ENCODE measurements around the gene IMPG1.

IMPG1 gene

GRCh38 chr6:75986935-75987334 is 85.5 kb downstream of the IMPG1 start:
- Histone ChIP-seq H2BK15ac (ENCODE audit: low read depth, poor library complexity, severe bottlenecking) (no peak overlapping the region), H3K27ac (ENCODE audit: low read length, poor library complexity, severe bottlenecking) (no peak overlapping the region), H3K14ac (ENCODE audit: low read length in 2 of 2) (no peak overlapping the region), H4K91ac (ENCODE audit: low read length) (no peak overlapping the region), H3K9ac (ENCODE audit: low read length) (no peak overlapping the region), H3K18ac (ENCODE audit: low read depth in 1 of 2, low read length in 2 of 2) (no peak overlapping the region), H4K8ac (ENCODE audit: low read length) (no peak overlapping the region), H2AFZ (ENCODE audit: low read depth, low read length) (no peak overlapping the region), H2BK5ac (ENCODE audit: low read depth, low read length, poor library complexity, severe bottlenecking) (no peak overlapping the region), H2AK5ac (ENCODE audit: low read length, severe bottlenecking) (no peak overlapping the region), H2BK12ac (ENCODE audit: low read length in 2 of 2) (no peak overlapping the region), H3K9me3 (ENCODE audit: control insufficient read depth, low read length) (no peaks in the 10 kb centered on the region), H3K36me3 (ENCODE audit: control insufficient read depth in 1 of 2, insufficient read depth in 2 of 2, low read depth in 1 of 2, low read length in 2 of 2) (no peaks in the 10 kb centered on the region), H3K23ac (ENCODE audit: low read length in 2 of 2) (no peak overlapping the region), H3K27me3 (ENCODE audit: control insufficient read depth in 1 of 2, insufficient read depth in 1 of 2, low read length in 2 of 2) (no peaks in the 10 kb centered on the region), H3K79me1 (replicated peaks; ENCODE audit: low read length, poor library complexity, severe bottlenecking) (no peaks in the 10 kb centered on the region), H3K4me1 (ENCODE audit: control insufficient read depth, insufficient read depth, low read depth, low read length) (no peaks in the 10 kb centered on the region), H3K4me2 (ENCODE audit: low read length, poor library complexity, severe bottlenecking) (no peak overlapping the region), H3K4ac (ENCODE audit: low read depth in 1 of 2, low read length in 2 of 2) (no peak overlapping the region), H3K4me3 (ENCODE audit: insufficient read depth in 1 of 2, low read depth in 1 of 2, low read length in 2 of 2) (no peak overlapping the region), H2BK120ac (ENCODE audit: low read depth, low read length) (no peak overlapping the region)
- WGBS: 83% methylated on average over 2 of the region's 3 CpGs
- no peak for DNase-seq

- no peak overlapping the region for H3K4me2 ChIP-seq (ENCODE audit: low read length, poor library complexity, severe bottlenecking)
- DNase-seq: no peak
- no peaks in the 10 kb centered on the region for H3K4me1 ChIP-seq (ENCODE audit: control insufficient read depth, insufficient read depth, low read depth, low read length)
- no peak overlapping the region for H3K23ac ChIP-seq (ENCODE audit: low read length in 2 of 2)
- H2AFZ ChIP-seq (ENCODE audit: low read depth, low read length): no peak overlapping the region
- no peaks in the 10 kb centered on the region for H3K36me3 ChIP-seq (ENCODE audit: control insufficient read depth in 1 of 2, insufficient read depth in 2 of 2, low read depth in 1 of 2, low read length in 2 of 2)
- 94% methylated on average over 4 of the region's 4 CpGs for WGBS
- no peaks in the 10 kb centered on the region for H3K27me3 ChIP-seq (ENCODE audit: control insufficient read depth in 1 of 2, insufficient read depth in 1 of 2, low read length in 2 of 2)
- H3K18ac ChIP-seq (ENCODE audit: low read depth in 1 of 2, low read length in 2 of 2): no peak overlapping the region
- no peak overlapping the region for H4K91ac ChIP-seq (ENCODE audit: low read length)
- no peak overlapping the region for H2BK120ac ChIP-seq (ENCODE audit: low read depth, low read length)
- H2BK12ac ChIP-seq (ENCODE audit: low read length in 2 of 2): no peak overlapping the region
- no peak overlapping the region for H2BK15ac ChIP-seq (ENCODE audit: low read depth, poor library complexity, severe bottlenecking)
- H3K9ac ChIP-seq (ENCODE audit: low read length): no peak overlapping the region
- H3K4me3 ChIP-seq (ENCODE audit: insufficient read depth in 1 of 2, low read depth in 1 of 2, low read length in 2 of 2): no peak overlapping the region
- H3K79me1 ChIP-seq (replicated peaks; ENCODE audit: low read length, poor library complexity, severe bottlenecking): no peaks in the 10 kb centered on the region
- no peaks in the 10 kb centered on the region for H3K9me3 ChIP-seq (ENCODE audit: control insufficient read depth, low read length)
- H4K8ac ChIP-seq (ENCODE audit: low read length): no peak overlapping the region
- H2BK5ac ChIP-seq (ENCODE audit: low read depth, low read length, poor library complexity, severe bottlenecking): no peak overlapping the region
- H2AK5ac ChIP-seq (ENCODE audit: low read length, severe bottlenecking): no peak overlapping the region
- no peak overlapping the region for H3K4ac ChIP-seq (ENCODE audit: low read depth in 1 of 2, low read length in 2 of 2)
- H3K27ac ChIP-seq (ENCODE audit: low read length, poor library complexity, severe bottlenecking): no peak overlapping the region
- H3K14ac ChIP-seq (ENCODE audit: low read length in 2 of 2): no peak overlapping the region
These were observed 96.6 kb downstream of the IMPG1 start for GRCh38 chr6:75975904-75976303.

- no peaks in the 10 kb centered on the region for H3K9me3 ChIP-seq (ENCODE audit: control insufficient read depth, low read length)
- no peak overlapping the region for H3K4ac ChIP-seq (ENCODE audit: low read depth in 1 of 2, low read length in 2 of 2)
- H3K4me2 ChIP-seq (ENCODE audit: low read length, poor library complexity, severe bottlenecking): no peak overlapping the region
- no peak overlapping the region for H3K4me3 ChIP-seq (ENCODE audit: insufficient read depth in 1 of 2, low read depth in 1 of 2, low read length in 2 of 2)
- no peaks in the 10 kb centered on the region for H3K4me1 ChIP-seq (ENCODE audit: control insufficient read depth, insufficient read depth, low read depth, low read length)
- H2BK120ac ChIP-seq (ENCODE audit: low read depth, low read length): no peak overlapping the region
- no peak overlapping the region for H3K18ac ChIP-seq (ENCODE audit: low read depth in 1 of 2, low read length in 2 of 2)
- H4K91ac ChIP-seq (ENCODE audit: low read length): no peak overlapping the region
- H3K14ac ChIP-seq (ENCODE audit: low read length in 2 of 2): no peak overlapping the region
- no peak overlapping the region for H2BK5ac ChIP-seq (ENCODE audit: low read depth, low read length, poor library complexity, severe bottlenecking)
- DNase-seq: no peak
- no peak overlapping the region for H3K9ac ChIP-seq (ENCODE audit: low read length)
- no peaks in the 10 kb centered on the region for H3K27me3 ChIP-seq (ENCODE audit: control insufficient read depth in 1 of 2, insufficient read depth in 1 of 2, low read length in 2 of 2)
- H2AK5ac ChIP-seq (ENCODE audit: low read length, severe bottlenecking): no peak overlapping the region
- H3K23ac ChIP-seq (ENCODE audit: low read length in 2 of 2): no peak overlapping the region
- no peaks in the 10 kb centered on the region for H3K79me1 ChIP-seq (replicated peaks; ENCODE audit: low read length, poor library complexity, severe bottlenecking)
- H2BK12ac ChIP-seq (ENCODE audit: low read length in 2 of 2): no peak overlapping the region
- H3K36me3 ChIP-seq (ENCODE audit: control insufficient read depth in 1 of 2, insufficient read depth in 2 of 2, low read depth in 1 of 2, low read length in 2 of 2): no peaks in the 10 kb centered on the region
- H2BK15ac ChIP-seq (ENCODE audit: low read depth, poor library complexity, severe bottlenecking): no peak overlapping the region
- H2AFZ ChIP-seq (ENCODE audit: low read depth, low read length): no peak overlapping the region
- H4K8ac ChIP-seq (ENCODE audit: low read length): no peak overlapping the region
- H3K27ac ChIP-seq (ENCODE audit: low read length, poor library complexity, severe bottlenecking): no peak overlapping the region
- whole genome bisulfite sequencing: 80% methylated on average over 1 of the region's 2 CpGs
These were observed 102.4 kb downstream of the IMPG1 start for GRCh38 chr6:75970093-75970492.

GRCh38 chr6:75968143-75968542 is 104.3 kb downstream of the IMPG1 start:
- no peak overlapping the region for H3K23ac ChIP-seq (ENCODE audit: low read length in 2 of 2)
- H3K79me1 ChIP-seq (replicated peaks; ENCODE audit: low read length, poor library complexity, severe bottlenecking): no peaks in the 10 kb centered on the region
- H3K9me3 ChIP-seq (ENCODE audit: control insufficient read depth, low read length): no peaks in the 10 kb centered on the region
- H2BK120ac ChIP-seq (ENCODE audit: low read depth, low read length): no peak overlapping the region
- H3K27me3 ChIP-seq (ENCODE audit: control insufficient read depth in 1 of 2, insufficient read depth in 1 of 2, low read length in 2 of 2): no peaks in the 10 kb centered on the region
- H2AK5ac ChIP-seq (ENCODE audit: low read length, severe bottlenecking): no peak overlapping the region
- no peak overlapping the region for H3K9ac ChIP-seq (ENCODE audit: low read length)
- H3K27ac ChIP-seq (ENCODE audit: low read length, poor library complexity, severe bottlenecking): no peak overlapping the region
- H3K14ac ChIP-seq (ENCODE audit: low read length in 2 of 2): no peak overlapping the region
- no peak overlapping the region for H3K4ac ChIP-seq (ENCODE audit: low read depth in 1 of 2, low read length in 2 of 2)
- H2BK15ac ChIP-seq (ENCODE audit: low read depth, poor library complexity, severe bottlenecking): no peak overlapping the region
- no peak overlapping the region for H4K8ac ChIP-seq (ENCODE audit: low read length)
- H2BK12ac ChIP-seq (ENCODE audit: low read length in 2 of 2): no peak overlapping the region
- no peak overlapping the region for H2BK5ac ChIP-seq (ENCODE audit: low read depth, low read length, poor library complexity, severe bottlenecking)
- H3K4me1 ChIP-seq (ENCODE audit: control insufficient read depth, insufficient read depth, low read depth, low read length): no peaks in the 10 kb centered on the region
- H3K4me3 ChIP-seq (ENCODE audit: insufficient read depth in 1 of 2, low read depth in 1 of 2, low read length in 2 of 2): no peak overlapping the region
- H3K4me2 ChIP-seq (ENCODE audit: low read length, poor library complexity, severe bottlenecking): no peak overlapping the region
- H2AFZ ChIP-seq (ENCODE audit: low read depth, low read length): no peak overlapping the region
- no peak for DNase-seq
- no peak overlapping the region for H4K91ac ChIP-seq (ENCODE audit: low read length)
- no peak overlapping the region for H3K18ac ChIP-seq (ENCODE audit: low read depth in 1 of 2, low read length in 2 of 2)
- no peaks in the 10 kb centered on the region for H3K36me3 ChIP-seq (ENCODE audit: control insufficient read depth in 1 of 2, insufficient read depth in 2 of 2, low read depth in 1 of 2, low read length in 2 of 2)

Data from mesenchymal stem cell (in vitro differentiated cells and primary cell).